H4 (cell line): ENCODE data around the gene DNASE1L1. TPM values are rescaled to one million over a fixed set of nuclear protein-coding genes. Genes with fewer than 3 reads are reported as not detected.

Experiments
- DNase-seq: peaks from one replicate; pipeline ENCODE4 v3.0.0-alpha.2; 2015; ENCODE audit warnings: low spot score
- total RNA-seq: library from RNA; depleted of rRNA; stranded (reverse); fragments of >200 nt; shearing (Covaris generic); gene quantifications from 2 replicates; pipeline ENCODE4 v1.2.3, GENCODE V29; 2014

DNASE1L1 gene
- total RNA-seq, 1 experiment from 2014 or later, result 19.4 TPM

GRCh38 chrX:154436374-154436982 is 27.4 kb upstream of the DNASE1L1 start:
- no peak for DNase-seq

- DNase-seq, result no peak
These were observed 26.2 kb upstream of the DNASE1L1 start for GRCh38 chrX:154435171-154435733.

- no peak for DNase-seq
These were observed 25.5 kb upstream of the DNASE1L1 start for GRCh38 chrX:154434394-154435168.

GRCh38 chrX:154433605-154434004 is 24.6 kb upstream of the DNASE1L1 start:
- DNase-seq, result no peak

- no peak for DNase-seq
These were observed 23.2 kb upstream of the DNASE1L1 start for GRCh38 chrX:154432210-154432609.

GRCh38 chrX:154431341-154431740 is 22.3 kb upstream of the DNASE1L1 start:
- no peak for DNase-seq

GRCh38 chrX:154430916-154431315 is 21.9 kb upstream of the DNASE1L1 start:
- no peak for DNase-seq

- DNase-seq, result no peak
These were observed 21.4 kb upstream of the DNASE1L1 start for GRCh38 chrX:154430479-154430878.

GRCh38 chrX:154429711-154430110 is 20.7 kb upstream of the DNASE1L1 start:
- no peak for DNase-seq

GRCh38 chrX:154428176-154429171 is 19.4 kb upstream of the DNASE1L1 start, which contains the start of gene ATP6AP1:
TSS of gene ATP6AP1 (plus strand) at chrX:154428677. CDS start at chrX:154428693, 16 bp downstream.
- peak; percentile 89 for DNase-seq

- no peak for DNase-seq
These were observed 18.1 kb upstream of the DNASE1L1 start for GRCh38 chrX:154426916-154427770.

- DNase-seq, result no peak
These were observed 11.3 kb upstream of the DNASE1L1 start for GRCh38 chrX:154420402-154420756.

- no peak for DNase-seq
These were observed 10.8 kb upstream of the DNASE1L1 start for GRCh38 chrX:154419688-154420401.

GRCh38 chrX:154419189-154419588 is 10.1 kb upstream of the DNASE1L1 start:
- no peak for DNase-seq

- peak; percentile 78 for DNase-seq
These were observed 8.1 kb upstream of the DNASE1L1 start for GRCh38 chrX:154417157-154417556.

GRCh38 chrX:154413142-154413541 is 4.1 kb upstream of the DNASE1L1 start:
- DNase-seq, result no peak

- no peak for DNase-seq
These were observed 3.4 kb upstream of the DNASE1L1 start for GRCh38 chrX:154412468-154412867.

- peak; percentile 50 for DNase-seq
These were observed 2.9 kb upstream of the DNASE1L1 start for GRCh38 chrX:154411981-154412340.

- no peak for DNase-seq
These were observed 314 bp downstream of the DNASE1L1 start for GRCh38 chrX:154408659-154409221.

- DNase-seq, result no peak
These were observed 4.3 kb downstream of the DNASE1L1 start for GRCh38 chrX:154404625-154405192.
